Measurements from ENCODE around the gene PFDN5. TPM values are rescaled to one million over a fixed set of nuclear protein-coding genes. Genes with fewer than 3 reads are reported as not detected.

Gene PFDN5
- total and polyA plus RNA-seq, 9 of the 15 experiments (the other 6 are each of a cell fraction or from before 2014, with no cell fraction given) = 361 to 1,636 (median 742) TPM

DNA sequence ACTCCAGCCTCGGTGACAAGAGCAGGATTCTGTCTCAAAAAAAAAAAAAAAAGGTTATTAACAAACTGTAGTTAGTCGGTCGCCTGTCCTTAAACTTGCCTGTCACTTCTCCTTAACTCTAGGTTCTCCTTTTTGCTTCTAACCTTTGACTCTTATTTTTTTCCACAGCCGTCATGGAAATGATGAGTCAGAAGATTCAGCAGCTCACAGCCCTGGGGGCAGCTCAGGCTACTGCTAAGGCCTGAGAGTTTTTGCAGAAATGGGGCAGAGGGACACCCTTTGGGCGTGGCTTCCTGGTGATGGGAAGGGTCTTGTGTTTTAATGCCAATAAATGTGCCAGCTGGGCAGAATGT lies 3.7 kb downstream of the PFDN5 start (continued):
- TF ChIP-seq, protein P1, sequence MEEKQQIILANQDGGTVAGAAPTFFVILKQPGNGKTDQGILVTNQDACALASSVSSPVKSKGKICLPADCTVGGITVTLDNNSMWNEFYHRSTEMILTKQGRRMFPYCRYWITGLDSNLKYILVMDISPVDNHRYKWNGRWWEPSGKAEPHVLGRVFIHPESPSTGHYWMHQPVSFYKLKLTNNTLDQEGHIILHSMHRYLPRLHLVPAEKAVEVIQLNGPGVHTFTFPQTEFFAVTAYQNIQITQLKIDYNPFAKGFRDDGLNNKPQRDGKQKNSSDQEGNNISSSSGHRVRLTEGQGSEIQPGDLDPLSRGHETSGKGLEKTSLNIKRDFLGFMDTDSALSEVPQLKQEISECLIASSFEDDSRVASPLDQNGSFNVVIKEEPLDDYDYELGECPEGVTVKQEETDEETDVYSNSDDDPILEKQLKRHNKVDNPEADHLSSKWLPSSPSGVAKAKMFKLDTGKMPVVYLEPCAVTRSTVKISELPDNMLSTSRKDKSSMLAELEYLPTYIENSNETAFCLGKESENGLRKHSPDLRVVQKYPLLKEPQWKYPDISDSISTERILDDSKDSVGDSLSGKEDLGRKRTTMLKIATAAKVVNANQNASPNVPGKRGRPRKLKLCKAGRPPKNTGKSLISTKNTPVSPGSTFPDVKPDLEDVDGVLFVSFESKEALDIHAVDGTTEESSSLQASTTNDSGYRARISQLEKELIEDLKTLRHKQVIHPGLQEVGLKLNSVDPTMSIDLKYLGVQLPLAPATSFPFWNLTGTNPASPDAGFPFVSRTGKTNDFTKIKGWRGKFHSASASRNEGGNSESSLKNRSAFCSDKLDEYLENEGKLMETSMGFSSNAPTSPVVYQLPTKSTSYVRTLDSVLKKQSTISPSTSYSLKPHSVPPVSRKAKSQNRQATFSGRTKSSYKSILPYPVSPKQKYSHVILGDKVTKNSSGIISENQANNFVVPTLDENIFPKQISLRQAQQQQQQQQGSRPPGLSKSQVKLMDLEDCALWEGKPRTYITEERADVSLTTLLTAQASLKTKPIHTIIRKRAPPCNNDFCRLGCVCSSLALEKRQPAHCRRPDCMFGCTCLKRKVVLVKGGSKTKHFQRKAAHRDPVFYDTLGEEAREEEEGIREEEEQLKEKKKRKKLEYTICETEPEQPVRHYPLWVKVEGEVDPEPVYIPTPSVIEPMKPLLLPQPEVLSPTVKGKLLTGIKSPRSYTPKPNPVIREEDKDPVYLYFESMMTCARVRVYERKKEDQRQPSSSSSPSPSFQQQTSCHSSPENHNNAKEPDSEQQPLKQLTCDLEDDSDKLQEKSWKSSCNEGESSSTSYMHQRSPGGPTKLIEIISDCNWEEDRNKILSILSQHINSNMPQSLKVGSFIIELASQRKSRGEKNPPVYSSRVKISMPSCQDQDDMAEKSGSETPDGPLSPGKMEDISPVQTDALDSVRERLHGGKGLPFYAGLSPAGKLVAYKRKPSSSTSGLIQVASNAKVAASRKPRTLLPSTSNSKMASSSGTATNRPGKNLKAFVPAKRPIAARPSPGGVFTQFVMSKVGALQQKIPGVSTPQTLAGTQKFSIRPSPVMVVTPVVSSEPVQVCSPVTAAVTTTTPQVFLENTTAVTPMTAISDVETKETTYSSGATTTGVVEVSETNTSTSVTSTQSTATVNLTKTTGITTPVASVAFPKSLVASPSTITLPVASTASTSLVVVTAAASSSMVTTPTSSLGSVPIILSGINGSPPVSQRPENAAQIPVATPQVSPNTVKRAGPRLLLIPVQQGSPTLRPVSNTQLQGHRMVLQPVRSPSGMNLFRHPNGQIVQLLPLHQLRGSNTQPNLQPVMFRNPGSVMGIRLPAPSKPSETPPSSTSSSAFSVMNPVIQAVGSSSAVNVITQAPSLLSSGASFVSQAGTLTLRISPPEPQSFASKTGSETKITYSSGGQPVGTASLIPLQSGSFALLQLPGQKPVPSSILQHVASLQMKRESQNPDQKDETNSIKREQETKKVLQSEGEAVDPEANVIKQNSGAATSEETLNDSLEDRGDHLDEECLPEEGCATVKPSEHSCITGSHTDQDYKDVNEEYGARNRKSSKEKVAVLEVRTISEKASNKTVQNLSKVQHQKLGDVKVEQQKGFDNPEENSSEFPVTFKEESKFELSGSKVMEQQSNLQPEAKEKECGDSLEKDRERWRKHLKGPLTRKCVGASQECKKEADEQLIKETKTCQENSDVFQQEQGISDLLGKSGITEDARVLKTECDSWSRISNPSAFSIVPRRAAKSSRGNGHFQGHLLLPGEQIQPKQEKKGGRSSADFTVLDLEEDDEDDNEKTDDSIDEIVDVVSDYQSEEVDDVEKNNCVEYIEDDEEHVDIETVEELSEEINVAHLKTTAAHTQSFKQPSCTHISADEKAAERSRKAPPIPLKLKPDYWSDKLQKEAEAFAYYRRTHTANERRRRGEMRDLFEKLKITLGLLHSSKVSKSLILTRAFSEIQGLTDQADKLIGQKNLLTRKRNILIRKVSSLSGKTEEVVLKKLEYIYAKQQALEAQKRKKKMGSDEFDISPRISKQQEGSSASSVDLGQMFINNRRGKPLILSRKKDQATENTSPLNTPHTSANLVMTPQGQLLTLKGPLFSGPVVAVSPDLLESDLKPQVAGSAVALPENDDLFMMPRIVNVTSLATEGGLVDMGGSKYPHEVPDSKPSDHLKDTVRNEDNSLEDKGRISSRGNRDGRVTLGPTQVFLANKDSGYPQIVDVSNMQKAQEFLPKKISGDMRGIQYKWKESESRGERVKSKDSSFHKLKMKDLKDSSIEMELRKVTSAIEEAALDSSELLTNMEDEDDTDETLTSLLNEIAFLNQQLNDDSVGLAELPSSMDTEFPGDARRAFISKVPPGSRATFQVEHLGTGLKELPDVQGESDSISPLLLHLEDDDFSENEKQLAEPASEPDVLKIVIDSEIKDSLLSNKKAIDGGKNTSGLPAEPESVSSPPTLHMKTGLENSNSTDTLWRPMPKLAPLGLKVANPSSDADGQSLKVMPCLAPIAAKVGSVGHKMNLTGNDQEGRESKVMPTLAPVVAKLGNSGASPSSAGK (IDR thresholded peaks at IDR 0.05) = no peak
- TF ChIP-seq, protein P2, sequence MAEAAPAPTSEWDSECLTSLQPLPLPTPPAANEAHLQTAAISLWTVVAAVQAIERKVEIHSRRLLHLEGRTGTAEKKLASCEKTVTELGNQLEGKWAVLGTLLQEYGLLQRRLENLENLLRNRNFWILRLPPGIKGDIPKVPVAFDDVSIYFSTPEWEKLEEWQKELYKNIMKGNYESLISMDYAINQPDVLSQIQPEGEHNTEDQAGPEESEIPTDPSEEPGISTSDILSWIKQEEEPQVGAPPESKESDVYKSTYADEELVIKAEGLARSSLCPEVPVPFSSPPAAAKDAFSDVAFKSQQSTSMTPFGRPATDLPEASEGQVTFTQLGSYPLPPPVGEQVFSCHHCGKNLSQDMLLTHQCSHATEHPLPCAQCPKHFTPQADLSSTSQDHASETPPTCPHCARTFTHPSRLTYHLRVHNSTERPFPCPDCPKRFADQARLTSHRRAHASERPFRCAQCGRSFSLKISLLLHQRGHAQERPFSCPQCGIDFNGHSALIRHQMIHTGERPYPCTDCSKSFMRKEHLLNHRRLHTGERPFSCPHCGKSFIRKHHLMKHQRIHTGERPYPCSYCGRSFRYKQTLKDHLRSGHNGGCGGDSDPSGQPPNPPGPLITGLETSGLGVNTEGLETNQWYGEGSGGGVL (CRISPR knock-in tag; IDR thresholded peaks at IDR 0.05) = no peak
- no peak for TF ChIP-seq RBBP5 (IDR thresholded peaks at IDR 0.05; ENCODE audit: borderline replicate concordance, insufficient read depth, low read length, poor library complexity, severe bottlenecking)
- TF ChIP-seq, protein P3, sequence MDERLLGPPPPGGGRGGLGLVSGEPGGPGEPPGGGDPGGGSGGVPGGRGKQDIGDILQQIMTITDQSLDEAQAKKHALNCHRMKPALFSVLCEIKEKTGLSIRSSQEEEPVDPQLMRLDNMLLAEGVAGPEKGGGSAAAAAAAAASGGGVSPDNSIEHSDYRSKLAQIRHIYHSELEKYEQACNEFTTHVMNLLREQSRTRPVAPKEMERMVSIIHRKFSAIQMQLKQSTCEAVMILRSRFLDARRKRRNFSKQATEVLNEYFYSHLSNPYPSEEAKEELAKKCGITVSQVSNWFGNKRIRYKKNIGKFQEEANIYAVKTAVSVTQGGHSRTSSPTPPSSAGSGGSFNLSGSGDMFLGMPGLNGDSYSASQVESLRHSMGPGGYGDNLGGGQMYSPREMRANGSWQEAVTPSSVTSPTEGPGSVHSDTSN (CRISPR knock-in tag; IDR thresholded peaks at IDR 0.05; ENCODE audit: low read depth) = no peak
- TF ChIP-seq, protein P3 (tag; conservative IDR thresholded peaks at IDR 0.05; ENCODE audit: low read depth) = peak; percentile 50; the same call in 1 of the 2 replicates
- TF ChIP-seq BCL6 (CRISPR knock-in tag; IDR thresholded peaks at IDR 0.05) = no peak
- TF ChIP-seq JUN (IDR thresholded peaks at IDR 0.05; ENCODE audit: borderline replicate concordance, low read depth, low read length) = peak; percentile 85
- peak; percentile 86; the same call in 1 of the 2 replicates for TF ChIP-seq JUN (CRISPR knock-in tag; IDR thresholded peaks at IDR 0.05; ENCODE audit: borderline replicate concordance)
- no peak for TF ChIP-seq ZNF124 (CRISPR knock-in tag; IDR thresholded peaks at IDR 0.05)
- TF ChIP-seq ZNF133 (CRISPR knock-in tag; IDR thresholded peaks at IDR 0.05) = no peak
- TF ChIP-seq POU5F1 (IDR thresholded peaks at IDR 0.05; ENCODE audit: borderline replicate concordance, low read depth, low read length, partially characterized antibody) = no peak
- no peak for TF ChIP-seq TCF7L2 (IDR thresholded peaks at IDR 0.05; ENCODE audit: low read depth, low read length)
- no peak for TF ChIP-seq RNF2 (IDR thresholded peaks at IDR 0.05)

Data from K562 (cell line).